Ishikawa (cell line): ENCODE measurements around the gene MIPOL1.

Source experiments
- CEBPB ChIP-seq: IDR thresholded peaks from 2 replicates; pipeline ENCODE4 v1.6.1; 2012
- EGR1 ChIP-seq: IDR thresholded peaks from 2 replicates; pipeline ENCODE4 v1.6.1; 2012
- EP300 ChIP-seq: IDR thresholded peaks from 2 replicates; pipeline ENCODE4 v1.6.1; 2012; ENCODE audit warnings: borderline replicate concordance
- RAD21 ChIP-seq: IDR thresholded peaks from 2 replicates; pipeline ENCODE4 v1.6.1; 2012; ENCODE audit warnings: low read depth
- REST ChIP-seq: IDR thresholded peaks from 2 replicates; pipeline ENCODE4 v1.6.1; 2012; ENCODE audit warnings: low read depth, mild to moderate bottlenecking
- TAF1 ChIP-seq: IDR thresholded peaks from 2 replicates; pipeline ENCODE4 v1.6.1; 2012; ENCODE audit warnings: low read depth, mild to moderate bottlenecking
- TCF12 ChIP-seq: IDR thresholded peaks from 2 replicates; pipeline ENCODE4 v1.6.1; 2012; ENCODE audit warnings: low read depth
- YY1 ChIP-seq: IDR thresholded peaks from 2 replicates; pipeline ENCODE4 v1.6.1; 2012; ENCODE audit warnings: low read depth

GRCh38 chr14:37466003-37466622 is 268.4 kb downstream of the MIPOL1 start:
- TF ChIP-seq YY1 (no peak), CEBPB (no peak), REST (no peak), RAD21 (no peak), TCF12 (no peak), EGR1 (no peak), EP300 (no peak), TAF1 (no peak)
